GM19099 (cell line): ENCODE data around the gene SLAMF1.

Experiments
- POLR2A ChIP-seq: IDR thresholded peaks from 3 replicates; pipeline ENCODE4 v1.6.1; 2011; ENCODE audit warnings: low read depth; ENCODE audit not compliant: insufficient read length; ENCODE audit errors: extremely low read depth

SLAMF1 gene

GRCh38 chr1:160669802-160670201 is 23.0 kb upstream of the SLAMF1 start:
- TF ChIP-seq POLR2A = no peak

- TF ChIP-seq POLR2A = no peak
Observed at GRCh38 chr1:160669276-160669675, 22.4 kb upstream of the SLAMF1 start.

- TF ChIP-seq POLR2A = no peak
Observed at GRCh38 chr1:160667896-160668295, 21.1 kb upstream of the SLAMF1 start.

DNA sequence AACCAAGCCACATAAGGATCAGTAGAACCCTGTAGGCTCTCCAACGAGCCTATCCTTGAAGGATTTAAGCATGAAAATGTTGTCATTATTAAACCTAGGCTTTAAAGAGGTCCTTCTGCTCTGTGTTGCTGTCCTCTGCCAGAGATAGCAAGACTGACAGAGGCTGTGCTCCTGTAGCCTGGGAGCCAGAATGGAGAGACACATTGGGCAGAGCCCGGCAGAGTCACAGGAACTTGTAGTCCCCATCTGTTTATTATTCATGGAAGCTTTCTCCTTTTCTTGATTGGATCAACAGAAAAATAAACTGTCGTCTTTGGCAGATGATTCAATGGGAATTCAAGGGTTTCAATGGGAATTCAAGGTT is 19.2 kb upstream of the SLAMF1 start:
- TF ChIP-seq POLR2A = no peak

DNA sequence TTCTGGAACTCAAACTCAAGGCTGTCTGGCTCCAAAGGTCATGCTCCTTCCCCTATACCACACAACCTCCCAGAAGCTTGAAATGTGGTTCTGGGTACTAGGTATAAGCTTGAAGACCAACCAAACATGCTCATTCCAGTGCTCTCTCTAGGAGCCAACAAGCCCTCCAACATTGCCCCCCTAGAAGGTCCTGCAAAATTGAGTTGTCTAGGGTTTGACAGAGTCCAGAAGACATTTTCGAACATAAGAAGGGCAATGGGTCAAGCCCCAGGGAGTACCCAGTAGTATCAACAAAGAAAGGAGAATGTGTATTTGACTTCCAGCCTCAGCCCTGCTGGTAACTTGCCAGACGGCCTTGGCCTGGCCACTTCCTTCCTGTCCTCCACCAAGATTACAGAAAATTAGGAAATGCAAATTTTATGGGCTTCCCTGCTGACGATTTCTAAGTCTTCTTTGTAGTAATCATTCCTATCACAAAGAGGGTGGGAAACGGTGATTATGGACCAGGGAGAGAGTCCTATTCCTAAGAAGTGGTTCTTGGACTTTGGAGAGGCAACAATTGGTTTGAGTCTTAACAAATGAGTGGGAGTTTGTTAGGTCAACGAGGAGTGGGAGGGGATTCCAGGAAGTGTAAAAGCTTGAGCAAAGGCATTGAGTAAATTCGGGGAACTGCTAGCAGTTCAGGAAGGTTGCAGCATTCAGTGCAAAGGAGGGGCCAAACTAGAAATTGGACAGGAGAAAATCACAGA is 18.7 kb upstream of the SLAMF1 start:
- peak; percentile 31 for TF ChIP-seq POLR2A

- TF ChIP-seq POLR2A = no peak
Observed at GRCh38 chr1:160664573-160665051, 17.8 kb upstream of the SLAMF1 start.

DNA sequence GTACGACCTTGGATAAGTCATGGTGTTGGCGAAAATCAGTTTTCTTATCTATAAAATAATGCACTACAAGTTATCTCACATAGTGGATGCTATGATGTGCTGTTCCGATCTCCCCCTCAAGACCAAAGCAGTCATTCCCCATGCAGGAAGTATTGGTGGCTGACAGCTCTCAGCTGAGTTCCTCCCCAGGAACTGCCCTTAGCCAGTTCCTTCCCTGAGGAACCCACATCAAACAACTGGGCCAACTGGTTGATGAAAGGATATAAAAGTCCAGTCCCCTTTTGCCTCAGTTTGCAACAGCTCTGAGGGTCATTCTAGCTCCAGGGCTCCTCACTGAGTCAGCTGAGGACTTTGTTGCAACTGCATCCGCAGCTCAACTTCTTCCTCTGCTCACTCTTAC is 16.1 kb upstream of the SLAMF1 start:
- no peak for TF ChIP-seq POLR2A

DNA sequence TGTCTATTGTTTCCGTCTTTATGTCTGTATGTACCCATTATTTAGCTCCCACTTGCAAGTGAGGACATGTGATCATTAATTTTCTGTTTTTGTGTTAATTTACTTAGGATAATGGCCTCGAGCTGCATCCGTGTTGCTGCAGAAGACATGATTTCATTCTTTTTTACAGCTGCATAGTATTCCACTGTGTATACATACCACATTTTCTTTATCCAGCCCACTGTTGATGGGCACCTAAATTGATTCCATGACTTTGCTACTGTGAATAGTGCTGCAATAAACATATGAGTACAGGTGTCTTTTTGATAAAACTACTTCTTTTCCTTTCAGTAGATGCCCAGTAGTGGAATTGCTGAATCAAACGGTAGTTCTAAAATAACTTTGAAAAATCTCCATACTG is 12.7 kb upstream of the SLAMF1 start:
- no peak for TF ChIP-seq POLR2A

DNA sequence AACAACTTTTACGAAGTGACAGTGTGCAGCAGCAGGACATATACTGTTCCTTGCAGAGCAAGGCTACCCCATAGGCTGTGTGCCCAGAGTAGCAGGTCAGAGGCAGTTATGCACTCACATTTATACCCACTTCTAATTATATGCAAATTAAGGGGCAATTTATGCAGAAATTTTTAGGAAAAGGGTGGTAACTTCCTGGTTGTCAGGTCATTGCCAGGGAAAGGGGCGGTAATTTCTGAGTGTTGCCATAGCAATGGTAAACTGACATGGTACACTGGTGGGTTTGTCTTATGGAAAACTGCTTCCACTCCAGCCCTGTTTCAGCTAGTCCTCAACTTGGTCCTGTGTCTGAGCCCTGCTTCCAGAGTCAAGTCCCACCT is 12.0 kb upstream of the SLAMF1 start:
- peak; percentile 16 for TF ChIP-seq POLR2A

DNA sequence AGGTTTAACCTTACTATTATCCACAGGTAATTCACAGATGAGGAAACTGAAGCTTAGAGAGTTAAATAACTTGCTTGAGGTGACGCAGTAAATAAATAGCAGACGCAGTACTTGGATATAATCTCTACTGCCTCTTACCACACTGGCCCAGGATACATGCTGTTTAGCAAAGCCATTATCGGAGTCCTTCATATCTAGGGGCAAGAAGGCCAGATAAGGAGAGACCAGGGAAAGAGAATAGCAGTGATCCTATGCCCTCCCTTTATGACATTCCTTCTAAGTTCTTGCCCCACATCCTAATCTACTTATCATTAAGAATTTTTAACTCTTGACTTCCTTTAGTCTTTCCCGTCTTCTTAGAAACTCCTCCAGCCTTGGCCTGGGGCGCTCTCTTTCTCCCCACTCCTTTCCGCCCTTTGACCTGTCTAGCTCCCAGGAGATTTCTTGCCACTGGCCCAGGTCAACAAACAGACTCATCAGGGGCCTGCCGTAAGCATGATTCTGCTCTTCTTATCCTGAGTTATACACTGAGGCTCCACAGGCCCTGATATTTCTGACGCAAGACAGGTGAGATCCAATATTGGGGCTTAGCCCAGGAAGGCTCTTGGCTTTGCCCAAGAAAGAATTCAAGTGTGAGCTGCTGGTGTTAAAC is 11.4 kb upstream of the SLAMF1 start:
- TF ChIP-seq POLR2A = no peak

- TF ChIP-seq POLR2A = no peak
Observed at GRCh38 chr1:160657250-160657781, 10.5 kb upstream of the SLAMF1 start.

DNA sequence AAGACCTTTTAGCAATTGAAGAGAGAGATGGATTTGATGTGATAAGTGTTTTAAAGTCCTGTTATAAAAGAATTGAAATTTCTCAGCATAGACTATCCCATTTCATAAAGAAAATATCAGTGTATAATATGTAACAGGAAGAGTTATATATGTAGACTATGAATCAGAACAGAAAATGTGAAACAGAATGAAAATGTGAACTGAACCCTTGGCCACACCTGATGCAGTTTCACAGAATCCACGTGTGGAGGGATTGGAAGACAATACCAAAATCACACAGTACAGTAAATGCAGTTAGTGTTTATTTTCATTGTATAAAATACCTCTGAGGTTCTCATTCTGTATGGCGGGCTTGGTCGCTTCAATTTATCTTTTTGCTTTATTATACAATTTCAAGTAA is 9.9 kb upstream of the SLAMF1 start:
- TF ChIP-seq POLR2A = no peak

- no peak for TF ChIP-seq POLR2A
Observed at GRCh38 chr1:160653620-160654016, 6.8 kb upstream of the SLAMF1 start.

GRCh38 chr1:160652924-160653619 is 6.2 kb upstream of the SLAMF1 start:
- TF ChIP-seq POLR2A = no peak

GRCh38 chr1:160651433-160652064 is 4.7 kb upstream of the SLAMF1 start:
- no peak for TF ChIP-seq POLR2A
